ENCODE results near the gene EFCAB14. TPM values are rescaled to one million over a fixed set of nuclear protein-coding genes. Genes with fewer than 3 reads are reported as not detected.
"Not testable (repeated sequence)": the region's sequence is repeated elsewhere in the genome, so short reads cannot be mapped to it uniquely, and the experiment has no call there.

The EFCAB14 gene
- total and polyA plus RNA-seq, 10 donors = 15.1 to 126 (median 92.3) TPM

DNA sequence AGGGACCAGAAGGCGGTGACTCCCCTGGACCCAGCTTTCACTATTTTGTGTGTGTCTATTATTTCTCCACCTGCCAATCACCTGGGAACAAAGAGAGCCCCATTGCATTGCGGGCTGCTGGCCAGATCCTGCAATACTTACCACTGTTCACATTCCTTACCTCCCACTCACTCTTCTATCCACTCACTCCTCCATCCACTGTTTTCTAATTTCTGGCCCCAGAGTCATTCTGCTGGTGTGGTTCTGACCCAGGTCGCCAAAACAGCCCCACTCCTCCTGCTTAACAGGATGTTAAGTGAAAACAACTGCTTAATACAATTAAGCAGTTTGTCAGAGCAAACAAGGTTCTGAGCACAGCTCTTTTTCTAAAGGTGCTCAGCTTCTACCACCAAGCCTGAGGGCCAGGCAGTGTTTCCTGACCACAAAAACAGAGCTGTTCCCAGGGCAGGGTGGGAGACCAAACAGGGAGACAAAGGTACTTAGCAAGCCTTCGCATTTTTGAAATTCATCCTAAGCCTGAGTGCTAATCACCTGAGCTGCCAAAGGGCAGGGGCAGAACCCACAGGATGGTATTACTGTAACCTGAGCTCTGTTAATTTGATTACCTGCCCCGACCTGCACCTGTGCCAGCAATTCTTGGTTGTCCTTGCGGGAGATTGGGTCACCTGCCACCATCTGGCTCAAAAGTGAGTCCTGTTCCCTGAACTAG lies 38.5 kb upstream of the EFCAB14 start:
- TF ChIP-seq, protein P1, sequence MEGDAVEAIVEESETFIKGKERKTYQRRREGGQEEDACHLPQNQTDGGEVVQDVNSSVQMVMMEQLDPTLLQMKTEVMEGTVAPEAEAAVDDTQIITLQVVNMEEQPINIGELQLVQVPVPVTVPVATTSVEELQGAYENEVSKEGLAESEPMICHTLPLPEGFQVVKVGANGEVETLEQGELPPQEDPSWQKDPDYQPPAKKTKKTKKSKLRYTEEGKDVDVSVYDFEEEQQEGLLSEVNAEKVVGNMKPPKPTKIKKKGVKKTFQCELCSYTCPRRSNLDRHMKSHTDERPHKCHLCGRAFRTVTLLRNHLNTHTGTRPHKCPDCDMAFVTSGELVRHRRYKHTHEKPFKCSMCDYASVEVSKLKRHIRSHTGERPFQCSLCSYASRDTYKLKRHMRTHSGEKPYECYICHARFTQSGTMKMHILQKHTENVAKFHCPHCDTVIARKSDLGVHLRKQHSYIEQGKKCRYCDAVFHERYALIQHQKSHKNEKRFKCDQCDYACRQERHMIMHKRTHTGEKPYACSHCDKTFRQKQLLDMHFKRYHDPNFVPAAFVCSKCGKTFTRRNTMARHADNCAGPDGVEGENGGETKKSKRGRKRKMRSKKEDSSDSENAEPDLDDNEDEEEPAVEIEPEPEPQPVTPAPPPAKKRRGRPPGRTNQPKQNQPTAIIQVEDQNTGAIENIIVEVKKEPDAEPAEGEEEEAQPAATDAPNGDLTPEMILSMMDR (IDR thresholded peaks at IDR 0.05 in 8 of 11, conservative IDR thresholded peaks at IDR 0.05 in 3 of 11) = no peak
- no peak for TF ChIP-seq POLR2AphosphoS5 (IDR thresholded peaks at IDR 0.05)
- no peak for TF ChIP-seq POLR2A (IDR thresholded peaks at IDR 0.05)
- H3K9me3 ChIP-seq = peaks cover 0 to 2% (median 0%) of the 10 kb centered on the region in 8 donors
- intact Hi-C loops (cut with DNase I; ENCODE audit: low total_unique reads) = no loop called here
- WGBS, 5 donors = 59 to 67% (median 65%) methylated on average over 6 of the region's 6 CpGs
- no peak overlapping the region for H3K27ac ChIP-seq
- H3K27me3 ChIP-seq (replicated peaks in 1 of 7) = peaks cover 0 to 36% (median 0%) of the 10 kb centered on the region in 7 donors
- DNase-seq = no peak
- H3K4me3 ChIP-seq = no peak overlapping the region
- no peaks in the 10 kb centered on the region for H3K36me3 ChIP-seq
- H3K4me1 ChIP-seq = peaks cover 0 to 3% (median 0%) of the 10 kb centered on the region in 6 donors

DNA sequence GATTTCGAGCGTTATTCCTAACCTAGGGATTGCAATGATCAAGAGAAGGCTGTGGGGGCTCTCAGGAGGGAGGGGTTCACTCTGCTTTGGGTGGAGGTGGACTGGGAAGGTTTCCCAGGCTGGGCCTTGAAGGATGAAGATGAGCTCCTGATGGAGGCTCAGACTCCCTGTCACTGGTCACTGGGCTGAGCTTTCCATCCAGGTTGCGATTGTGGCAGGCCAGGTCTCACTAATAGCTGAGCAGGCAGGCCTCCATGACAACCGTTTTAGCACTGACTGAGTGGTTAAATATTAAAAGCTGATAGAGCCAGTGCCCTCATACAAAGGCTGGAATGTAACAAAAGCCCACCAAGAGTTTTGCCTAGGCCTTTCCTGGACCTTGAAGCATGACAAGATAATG lies 36.2 kb upstream of the EFCAB14 start:
- WGBS, 5 donors = 77 to 84% (median 78%) methylated on average over 4 of the region's 4 CpGs
- DNase-seq = no peak
- no peaks in the 10 kb centered on the region for H3K9me3 ChIP-seq
- intact Hi-C loops (cut with DNase I; ENCODE audit: low total_unique reads) = no loop called here
- no peak overlapping the region for H3K4me3 ChIP-seq
- H3K27ac ChIP-seq = no peak overlapping the region
- peaks cover 0 to 43% (median 0%) of the 10 kb centered on the region in 7 donors for H3K27me3 ChIP-seq (replicated peaks in 1 of 7)
- H3K4me1 ChIP-seq = peaks cover 0 to 3% (median 0%) of the 10 kb centered on the region in 6 donors
- no peaks in the 10 kb centered on the region for H3K36me3 ChIP-seq
- TF ChIP-seq, protein P1 (IDR thresholded peaks at IDR 0.05 in 8 of 11, conservative IDR thresholded peaks at IDR 0.05 in 3 of 11) = no peak
- TF ChIP-seq POLR2AphosphoS5 (IDR thresholded peaks at IDR 0.05) (no peak), POLR2A (IDR thresholded peaks at IDR 0.05) (no peak)

DNA sequence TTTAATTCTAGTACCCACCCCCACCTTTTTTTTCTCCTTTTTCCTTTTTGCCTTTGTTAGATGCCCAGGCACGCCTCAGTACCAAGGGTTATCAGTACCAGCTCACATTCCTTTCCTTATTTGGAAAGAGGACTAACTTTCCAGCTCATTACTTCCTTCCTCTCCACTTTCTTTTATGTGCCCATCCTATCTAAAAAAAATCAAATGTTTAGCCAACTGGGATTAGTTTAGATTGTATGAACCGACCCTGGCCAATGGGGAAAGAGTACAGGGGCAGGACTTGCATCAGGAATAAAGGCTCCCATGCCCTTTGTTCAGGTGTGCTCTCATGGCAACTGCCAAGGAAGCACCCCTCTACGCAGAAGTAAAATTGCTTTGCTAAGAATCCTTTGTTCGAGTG lies 35.8 kb upstream of the EFCAB14 start:
- WGBS, 5 donors = 56 to 68% (median 64%) methylated on average over 4 of the region's 4 CpGs
- peaks cover 0 to 47% (median 0%) of the 10 kb centered on the region in 7 donors for H3K27me3 ChIP-seq (replicated peaks in 1 of 7)
- H3K27ac ChIP-seq; intact Hi-C loops (cut with DNase I; ENCODE audit: low total_unique reads); H3K4me3 ChIP-seq; H3K4me1 ChIP-seq; H3K9me3 ChIP-seq; DNase-seq; H3K36me3 ChIP-seq: not testable (repeated sequence)

DNA sequence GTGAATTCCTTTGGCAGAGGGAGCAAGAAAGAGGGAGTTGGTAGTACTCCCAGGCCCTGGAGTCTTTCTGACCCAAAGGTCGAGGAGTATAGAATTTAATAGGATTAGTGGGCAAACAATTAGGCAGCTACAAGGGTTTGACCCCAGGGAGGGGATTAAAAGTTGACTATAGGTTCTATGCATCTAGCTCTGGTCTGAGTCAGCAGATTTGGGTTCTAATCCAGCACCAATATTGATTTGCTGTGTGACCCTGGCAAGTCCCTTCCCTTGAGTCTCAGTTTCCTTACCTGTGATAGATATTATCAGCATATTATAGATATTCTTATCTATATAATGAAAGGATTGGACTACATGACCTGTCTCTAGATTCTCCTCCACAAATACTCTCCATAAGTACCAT lies 35.1 kb upstream of the EFCAB14 start:
- H3K27ac ChIP-seq = no peak overlapping the region
- 57 to 77% (median 58%) methylated on average over 1 of the region's 1 CpG for WGBS, 5 donors
- H3K4me1 ChIP-seq = peaks cover 0 to 3% (median 0%) of the 10 kb centered on the region in 6 donors
- no peaks in the 10 kb centered on the region for H3K9me3 ChIP-seq
- TF ChIP-seq POLR2AphosphoS5 (IDR thresholded peaks at IDR 0.05) (no peak), POLR2A (IDR thresholded peaks at IDR 0.05) (no peak)
- TF ChIP-seq, protein P1 (IDR thresholded peaks at IDR 0.05 in 8 of 11, conservative IDR thresholded peaks at IDR 0.05 in 3 of 11) = no peak
- peaks cover 0 to 52% (median 0%) of the 10 kb centered on the region in 7 donors for H3K27me3 ChIP-seq (replicated peaks in 1 of 7)
- no peak for DNase-seq
- no peak overlapping the region for H3K4me3 ChIP-seq
- intact Hi-C loops (cut with DNase I; ENCODE audit: low total_unique reads) = no loop called here
- no peaks in the 10 kb centered on the region for H3K36me3 ChIP-seq
